ENCODE measurements around the gene DOCK1.

GRCh38 chr10:127400216-127400615 is 495.0 kb downstream of the DOCK1 start:
- no peak for TF ChIP-seq EP300 (IDR thresholded peaks at IDR 0.05)
- no peak for TF ChIP-seq CTCF (IDR thresholded peaks at IDR 0.05)
